Cardiac muscle cell (in vitro differentiated cells and primary cell): ENCODE results near the gene TGFB2. TPM values are rescaled to one million over a fixed set of nuclear protein-coding genes. Genes with fewer than 3 reads are reported as not detected.

Source experiments
- DNase-seq, 2 donors: peaks; one replicate each; pipeline versions ENCODE4 v3.0.0 to v3.0.0-alpha.2; 2010 to 2017; ENCODE audit warnings: low read depth in 1 of 2, low spot score in 1 of 2
- H3K27ac ChIP-seq: fragments of 200-600 bp; sonication (generic); 2 replicates; pipeline ENCODE4 v1.5.1; 2016
- H3K27me3 ChIP-seq: fragments of 200-600 bp; sonication (generic); 2 replicates; pipeline ENCODE4 v1.6.0; 2016; ENCODE audit warnings: control low read depth
- H3K36me3 ChIP-seq: fragments of 200-600 bp; sonication (generic); 2 replicates; pipeline ENCODE4 v1.5.1; 2016; ENCODE audit warnings: control low read depth
- H3K4me1 ChIP-seq: fragments of 200-600 bp; sonication (generic); 2 replicates; pipeline ENCODE4 v1.8.1; 2017; ENCODE audit warnings: low read depth, mild to moderate bottlenecking, mixed run types
- H3K4me3 ChIP-seq: fragments of 200-600 bp; sonication (generic); 2 replicates; pipeline ENCODE4 v1.5.1; 2016; ENCODE audit warnings: mild to moderate bottlenecking
- H3K9me3 ChIP-seq: fragments of 200-600 bp; sonication (generic); 2 replicates; pipeline ENCODE4 v1.5.1; 2017; ENCODE audit warnings: low read depth, mild to moderate bottlenecking, control low read depth
- CTCF ChIP-seq: IDR thresholded peaks from 2 replicates; pipeline ENCODE4 v1.5.1; 2012; ENCODE audit warnings: low read depth, mild to moderate bottlenecking, low read length
- polyA plus RNA-seq: library from polyadenylated mRNA; unstranded; fragments of >200 nt; fragmentation: Nextera tagmentation; extraction: Ambion mirVana; gene quantifications from 2 replicates; pipeline ENCODE4 v1.2.1, GENCODE V29; 2016
- total RNA-seq: library from RNA; depleted of rRNA; stranded (reverse); fragments of >200 nt; gene quantifications from 2 replicates; pipeline ENCODE4 v1.2.3, GENCODE V29; 2016

Gene TGFB2
- total and polyA plus RNA-seq, 2 experiments from 2014 or later: 132 to 171 TPM

- Histone ChIP-seq H3K4me1 (peaks cover 39% of the 10 kb centered on the region), H3K27ac (peak overlapping the region; percentile 91)
- DNase-seq: peak in 1 of 2 donors; percentile 58
These were observed 114.3 kb downstream of the TGFB2 start for GRCh38 chr1:218459450-218459849.

GRCh38 chr1:218459878-218460711, 115.0 kb downstream of the TGFB2 start:
- DNase-seq: peak; percentile 75 to 88
- Histone ChIP-seq H3K27me3 (no peaks in the 10 kb centered on the region), H3K27ac (peak overlapping the region; percentile 91), H3K9me3 (no peaks in the 10 kb centered on the region), H3K4me1 (peaks cover 39% of the 10 kb centered on the region), H3K4me3 (no peak overlapping the region), H3K36me3 (no peaks in the 10 kb centered on the region)
- no peak for TF ChIP-seq CTCF

More at GRCh38 chr1:218459450-218459849, 114.3 kb downstream of the TGFB2 start:
- H3K9me3 ChIP-seq: no peaks in the 10 kb centered on the region
- H3K4me3 ChIP-seq: no peak overlapping the region
- no peaks in the 10 kb centered on the region for H3K36me3 ChIP-seq
- no peak for TF ChIP-seq CTCF
- no peaks in the 10 kb centered on the region for H3K27me3 ChIP-seq

- peak overlapping the region; percentile 91 for H3K27ac ChIP-seq
- no peaks in the 10 kb centered on the region for H3K36me3 ChIP-seq
- DNase-seq: no peak
- H3K4me1 ChIP-seq: peaks cover 39% of the 10 kb centered on the region
- no peak for TF ChIP-seq CTCF
- H3K27me3 ChIP-seq: no peaks in the 10 kb centered on the region
- no peak overlapping the region for H3K4me3 ChIP-seq
- H3K9me3 ChIP-seq: no peaks in the 10 kb centered on the region
These were observed 116.2 kb downstream of the TGFB2 start for GRCh38 chr1:218461351-218461750.

- H3K27me3 ChIP-seq: no peaks in the 10 kb centered on the region
- no peaks in the 10 kb centered on the region for H3K36me3 ChIP-seq
- peak overlapping the region; percentile 71 for H3K27ac ChIP-seq
- no peak overlapping the region for H3K4me3 ChIP-seq
- H3K4me1 ChIP-seq: peaks cover 44% of the 10 kb centered on the region
- H3K9me3 ChIP-seq: no peaks in the 10 kb centered on the region
- no peak for TF ChIP-seq CTCF
- DNase-seq: no peak
These were observed 117.0 kb downstream of the TGFB2 start for GRCh38 chr1:218462116-218462515.

GRCh38 chr1:218462587-218462986, 117.5 kb downstream of the TGFB2 start:
- H3K27ac ChIP-seq: peak overlapping the region; percentile 71
- H3K4me3 ChIP-seq: no peak overlapping the region
- no peaks in the 10 kb centered on the region for H3K9me3 ChIP-seq
- no peak for TF ChIP-seq CTCF
- no peaks in the 10 kb centered on the region for H3K36me3 ChIP-seq
- H3K27me3 ChIP-seq: no peaks in the 10 kb centered on the region
- H3K4me1 ChIP-seq: peaks cover 46% of the 10 kb centered on the region
- peak in 1 of 2 donors; percentile 6 for DNase-seq
